ENCODE measurements around the gene ANO2. TPM values are rescaled to one million over a fixed set of nuclear protein-coding genes. Genes with fewer than 3 reads are reported as not detected.

The ANO2 gene
- polyA plus RNA-seq, 1 donor from 2014 or later: 1.8 TPM

DNA sequence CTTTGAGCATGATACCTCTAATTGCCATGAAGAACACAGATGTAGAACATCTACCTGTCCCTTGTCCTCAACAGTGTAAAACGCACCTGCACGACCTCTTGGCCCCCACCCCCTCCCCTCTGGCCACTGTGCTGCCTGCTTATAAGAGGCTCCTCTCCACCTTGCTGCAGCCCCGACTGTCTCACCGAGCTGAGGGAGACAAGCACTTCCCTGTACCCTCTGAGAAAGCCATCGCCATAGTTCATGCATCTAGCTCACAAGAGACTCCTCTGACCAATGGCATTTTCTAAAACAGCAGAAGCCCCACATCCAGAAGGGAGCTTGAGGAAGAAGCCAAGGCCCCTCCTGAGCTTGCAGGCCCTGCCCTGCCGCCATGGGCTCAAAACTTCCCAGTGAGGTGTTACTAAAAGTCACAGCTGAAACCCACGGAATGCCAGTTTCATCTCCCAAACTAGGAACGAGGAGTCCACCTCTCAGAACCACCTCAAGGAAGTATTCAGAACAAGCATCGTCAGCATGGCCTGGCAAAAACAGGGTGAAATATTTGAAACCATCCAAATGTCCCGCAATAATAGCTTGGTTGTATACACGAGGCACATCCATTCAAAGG, 21.5 kb upstream of the ANO2 start:
- no peak overlapping the region for H3K4me3 ChIP-seq (ENCODE audit: low read length)
- no peak overlapping the region for H3K27ac ChIP-seq (ENCODE audit: low read length)
- no peaks in the 10 kb centered on the region for H3K9me3 ChIP-seq (ENCODE audit: low read length)
- no peaks in the 10 kb centered on the region for H3F3A ChIP-seq (ENCODE audit: insufficient read depth, low read length, poor library complexity, severe bottlenecking)
- H2AFZ ChIP-seq (ENCODE audit: low read depth, low read length): no peak overlapping the region
- TF ChIP-seq SMC3 (conservative IDR thresholded peaks at IDR 0.05; ENCODE audit: poor library complexity): no peak
- TF ChIP-seq, protein P1, sequence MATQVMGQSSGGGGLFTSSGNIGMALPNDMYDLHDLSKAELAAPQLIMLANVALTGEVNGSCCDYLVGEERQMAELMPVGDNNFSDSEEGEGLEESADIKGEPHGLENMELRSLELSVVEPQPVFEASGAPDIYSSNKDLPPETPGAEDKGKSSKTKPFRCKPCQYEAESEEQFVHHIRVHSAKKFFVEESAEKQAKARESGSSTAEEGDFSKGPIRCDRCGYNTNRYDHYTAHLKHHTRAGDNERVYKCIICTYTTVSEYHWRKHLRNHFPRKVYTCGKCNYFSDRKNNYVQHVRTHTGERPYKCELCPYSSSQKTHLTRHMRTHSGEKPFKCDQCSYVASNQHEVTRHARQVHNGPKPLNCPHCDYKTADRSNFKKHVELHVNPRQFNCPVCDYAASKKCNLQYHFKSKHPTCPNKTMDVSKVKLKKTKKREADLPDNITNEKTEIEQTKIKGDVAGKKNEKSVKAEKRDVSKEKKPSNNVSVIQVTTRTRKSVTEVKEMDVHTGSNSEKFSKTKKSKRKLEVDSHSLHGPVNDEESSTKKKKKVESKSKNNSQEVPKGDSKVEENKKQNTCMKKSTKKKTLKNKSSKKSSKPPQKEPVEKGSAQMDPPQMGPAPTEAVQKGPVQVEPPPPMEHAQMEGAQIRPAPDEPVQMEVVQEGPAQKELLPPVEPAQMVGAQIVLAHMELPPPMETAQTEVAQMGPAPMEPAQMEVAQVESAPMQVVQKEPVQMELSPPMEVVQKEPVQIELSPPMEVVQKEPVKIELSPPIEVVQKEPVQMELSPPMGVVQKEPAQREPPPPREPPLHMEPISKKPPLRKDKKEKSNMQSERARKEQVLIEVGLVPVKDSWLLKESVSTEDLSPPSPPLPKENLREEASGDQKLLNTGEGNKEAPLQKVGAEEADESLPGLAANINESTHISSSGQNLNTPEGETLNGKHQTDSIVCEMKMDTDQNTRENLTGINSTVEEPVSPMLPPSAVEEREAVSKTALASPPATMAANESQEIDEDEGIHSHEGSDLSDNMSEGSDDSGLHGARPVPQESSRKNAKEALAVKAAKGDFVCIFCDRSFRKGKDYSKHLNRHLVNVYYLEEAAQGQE (IDR thresholded peaks at IDR 0.05; ENCODE audit: borderline replicate concordance): no peak
- TF ChIP-seq EZH2 (IDR thresholded peaks at IDR 0.05; ENCODE audit: borderline replicate concordance, insufficient read depth, low read length, poor library complexity, severe bottlenecking): no peak
- no peak for TF ChIP-seq MXI1 (conservative IDR thresholded peaks at IDR 0.05; ENCODE audit: poor library complexity, severe bottlenecking)
- TF ChIP-seq TAF1 (IDR thresholded peaks at IDR 0.05; ENCODE audit: low read depth): no peak
- H3K79me2 ChIP-seq (replicated peaks; ENCODE audit: insufficient read depth, low read length): no peaks in the 10 kb centered on the region
- H3K9ac ChIP-seq (ENCODE audit: low read length): no peak overlapping the region
- H3K4me2 ChIP-seq (ENCODE audit: low read length): no peak overlapping the region
- no peaks in the 10 kb centered on the region for H3K9me2 ChIP-seq (ENCODE audit: insufficient read depth, low read length)
- no peaks in the 10 kb centered on the region for H3K36me3 ChIP-seq (ENCODE audit: insufficient read depth, low read length)
- no peaks in the 10 kb centered on the region for H4K20me1 ChIP-seq (ENCODE audit: insufficient read depth)
- no peaks in the 10 kb centered on the region for H3K27me3 ChIP-seq (ENCODE audit: insufficient read depth, low read depth, low read length)

DNA sequence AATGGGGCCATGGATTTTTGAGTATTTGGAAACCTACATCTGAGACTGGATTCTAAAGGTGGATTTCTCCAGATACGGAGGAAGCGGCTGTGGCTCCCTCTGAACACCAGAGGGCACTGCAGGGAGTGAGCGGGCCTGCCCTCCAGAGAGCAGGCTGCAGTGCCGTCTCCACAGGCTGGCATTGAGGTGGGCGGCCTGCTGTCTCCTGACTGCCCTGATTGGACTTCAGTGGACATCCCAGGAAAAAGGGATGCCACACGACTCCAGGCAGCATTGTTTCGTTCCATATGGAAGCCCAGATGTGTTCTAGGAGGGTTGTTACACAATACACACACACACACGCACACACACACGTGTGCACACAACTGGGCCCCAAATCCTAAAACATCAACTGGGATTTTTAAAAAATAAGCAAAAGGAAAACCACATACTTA, 20.9 kb upstream of the ANO2 start:
- Histone ChIP-seq H3K27me3 (ENCODE audit: insufficient read depth, low read depth, low read length) (no peaks in the 10 kb centered on the region), H3K9ac (ENCODE audit: low read length) (no peak overlapping the region), H3K4me3 (ENCODE audit: low read length) (no peak overlapping the region), H3K79me2 (replicated peaks; ENCODE audit: insufficient read depth, low read length) (no peaks in the 10 kb centered on the region), H2AFZ (ENCODE audit: low read depth, low read length) (no peak overlapping the region), H3K27ac (ENCODE audit: low read length) (no peak overlapping the region), H3K9me2 (ENCODE audit: insufficient read depth, low read length) (no peaks in the 10 kb centered on the region), H3K36me3 (ENCODE audit: insufficient read depth, low read length) (no peaks in the 10 kb centered on the region), H4K20me1 (ENCODE audit: insufficient read depth) (no peaks in the 10 kb centered on the region), H3K9me3 (ENCODE audit: low read length) (no peaks in the 10 kb centered on the region), H3K4me2 (ENCODE audit: low read length) (no peak overlapping the region), H3F3A (ENCODE audit: insufficient read depth, low read length, poor library complexity, severe bottlenecking) (no peaks in the 10 kb centered on the region)
- TF ChIP-seq POLR2AphosphoS5 (IDR thresholded peaks at IDR 0.05) (no peak), TAF1 (IDR thresholded peaks at IDR 0.05; ENCODE audit: low read depth) (no peak), SMC3 (conservative IDR thresholded peaks at IDR 0.05; ENCODE audit: poor library complexity) (peak; percentile 68), MXI1 (conservative IDR thresholded peaks at IDR 0.05; ENCODE audit: poor library complexity, severe bottlenecking) (no peak), RAD21 (conservative IDR thresholded peaks at IDR 0.05) (peak; percentile 45), EP300 (conservative IDR thresholded peaks at IDR 0.05; ENCODE audit: poor library complexity, severe bottlenecking) (no peak)
- TF ChIP-seq, protein P2, sequence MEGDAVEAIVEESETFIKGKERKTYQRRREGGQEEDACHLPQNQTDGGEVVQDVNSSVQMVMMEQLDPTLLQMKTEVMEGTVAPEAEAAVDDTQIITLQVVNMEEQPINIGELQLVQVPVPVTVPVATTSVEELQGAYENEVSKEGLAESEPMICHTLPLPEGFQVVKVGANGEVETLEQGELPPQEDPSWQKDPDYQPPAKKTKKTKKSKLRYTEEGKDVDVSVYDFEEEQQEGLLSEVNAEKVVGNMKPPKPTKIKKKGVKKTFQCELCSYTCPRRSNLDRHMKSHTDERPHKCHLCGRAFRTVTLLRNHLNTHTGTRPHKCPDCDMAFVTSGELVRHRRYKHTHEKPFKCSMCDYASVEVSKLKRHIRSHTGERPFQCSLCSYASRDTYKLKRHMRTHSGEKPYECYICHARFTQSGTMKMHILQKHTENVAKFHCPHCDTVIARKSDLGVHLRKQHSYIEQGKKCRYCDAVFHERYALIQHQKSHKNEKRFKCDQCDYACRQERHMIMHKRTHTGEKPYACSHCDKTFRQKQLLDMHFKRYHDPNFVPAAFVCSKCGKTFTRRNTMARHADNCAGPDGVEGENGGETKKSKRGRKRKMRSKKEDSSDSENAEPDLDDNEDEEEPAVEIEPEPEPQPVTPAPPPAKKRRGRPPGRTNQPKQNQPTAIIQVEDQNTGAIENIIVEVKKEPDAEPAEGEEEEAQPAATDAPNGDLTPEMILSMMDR (IDR thresholded peaks at IDR 0.05; ENCODE audit: poor library complexity, severe bottlenecking): peak; percentile 68
- TF ChIP-seq, protein P1 (IDR thresholded peaks at IDR 0.05; ENCODE audit: borderline replicate concordance): no peak

Measured in neural cell (in vitro differentiated cells).